RCC 7860 (cell line): ENCODE results near the gene NCS1.

ENCODE experiments used
- DNase-seq: peaks from one replicate; pipeline ENCODE4 v3.0.0-alpha.2; 2015; ENCODE audit warnings: low spot score
- FAIRE-seq: peaks from 2 replicates; lab custom pipeline; 2012; peaks lifted over from hg19 to GRCh38; lab: Jason Lieb, UNC

The NCS1 gene

DNA sequence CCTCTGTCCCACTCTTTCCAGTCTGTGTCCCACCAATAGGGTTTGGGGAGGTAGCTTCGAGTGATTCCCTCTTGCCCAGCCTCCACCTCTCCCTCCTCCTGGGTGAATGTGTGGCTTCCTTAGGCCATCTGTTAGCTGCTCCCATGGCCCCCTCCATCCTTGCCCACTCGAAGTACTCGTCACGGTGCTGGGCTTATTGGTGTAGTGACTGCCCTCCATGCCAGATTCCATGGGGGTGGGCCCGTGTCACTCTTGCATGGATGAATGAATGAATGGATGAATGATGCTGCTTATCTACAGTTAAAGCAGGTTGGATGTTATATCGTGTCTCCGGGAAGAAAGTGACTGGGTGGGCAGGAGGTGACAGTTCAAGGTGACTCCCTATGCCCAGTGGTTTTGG, 112.5 kb downstream of the NCS1 start:
- DNase-seq = no peak
- FAIRE-seq = no peak

DNA sequence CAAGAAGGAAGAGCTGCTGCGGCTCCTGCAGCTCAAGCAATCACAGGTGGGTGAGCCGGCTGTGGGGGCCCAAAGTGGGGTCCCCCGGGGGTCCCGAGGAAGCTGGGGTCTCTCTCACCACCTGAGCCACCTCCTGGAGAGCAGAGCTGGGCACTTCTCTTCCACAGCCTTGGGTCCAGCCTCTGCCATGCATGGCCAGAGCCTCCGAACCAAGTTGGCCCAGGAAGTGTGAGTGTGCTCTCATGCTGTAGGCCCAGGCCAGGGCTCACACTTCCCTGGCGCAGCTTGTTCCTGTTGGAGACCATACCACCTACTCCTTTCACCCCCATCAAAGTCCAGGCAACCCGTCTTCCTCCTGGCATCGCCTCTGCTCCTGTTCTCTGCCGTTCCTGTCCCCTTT, 113.1 kb downstream of the NCS1 start:
- FAIRE-seq = no peak
- no peak for DNase-seq

DNA sequence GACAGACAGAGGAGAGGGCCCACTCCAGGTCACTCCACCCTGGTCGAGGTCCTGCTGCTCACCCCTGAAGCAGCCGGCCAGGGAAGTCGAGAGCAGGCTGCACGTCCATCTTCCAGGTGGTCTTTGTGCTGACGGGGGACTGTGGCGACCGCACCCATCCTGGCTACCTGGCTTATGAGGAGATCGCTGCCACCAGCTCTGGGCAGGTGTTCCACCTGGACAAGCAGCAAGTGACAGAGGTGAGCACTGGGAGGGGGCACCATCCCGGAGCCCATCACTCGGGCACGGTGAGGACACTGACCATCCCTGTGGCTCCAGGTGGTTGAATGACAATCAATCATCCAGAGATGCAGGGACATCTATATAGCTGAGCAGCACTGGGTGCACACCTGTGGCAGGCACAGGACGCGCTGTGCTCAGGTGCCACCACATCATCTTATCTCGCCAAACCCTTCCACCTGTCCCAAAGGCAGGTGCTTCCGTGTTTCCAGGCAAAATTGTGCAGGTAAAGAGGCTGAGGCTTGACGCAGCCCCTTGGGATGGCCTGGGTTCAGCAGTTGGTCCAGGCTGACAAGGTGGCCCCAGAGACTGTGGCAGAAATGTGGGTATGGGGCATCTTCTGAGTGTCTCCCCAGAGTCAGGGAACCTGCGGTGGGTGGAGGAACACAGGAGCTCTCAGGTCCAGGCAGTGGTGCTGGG, 114.0 kb downstream of the NCS1 start:
- FAIRE-seq (no peak), DNase-seq (no peak)
